GM21515 (cell line): ENCODE results near the gene ABCC3.

Experiments used
- ATAC-seq: cut with Tn5 transposase; IDR thresholded peaks from one replicate; pipeline ENCODE4 v1.9.1; 2021; ENCODE audit not compliant: unreplicated experiment

ABCC3 gene

GRCh38 chr17:50634224-50634914, at the start of gene ABCC3:
ABCC3 (plus strand) TSS chr17:50634881; CDS start chr17:50634937, 56 bp downstream.
- ATAC-seq = no peak

- no peak for ATAC-seq
Measured at GRCh38 chr17:50585346-50585745, 49.3 kb upstream of the ABCC3 start.

- no peak for ATAC-seq
Measured at GRCh38 chr17:50585891-50586290, 48.8 kb upstream of the ABCC3 start.

GRCh38 chr17:50586421-50587247, 48.0 kb upstream of the ABCC3 start:
- no peak for ATAC-seq

- ATAC-seq = no peak
Measured at GRCh38 chr17:50587571-50587970, 47.1 kb upstream of the ABCC3 start.

GRCh38 chr17:50588391-50589049, 46.2 kb upstream of the ABCC3 start:
- ATAC-seq = no peak

GRCh38 chr17:50589095-50589705, 45.5 kb upstream of the ABCC3 start:
- no peak for ATAC-seq

GRCh38 chr17:50590946-50591737, 43.5 kb upstream of the ABCC3 start:
- no peak for ATAC-seq

GRCh38 chr17:50593321-50593720, 41.4 kb upstream of the ABCC3 start:
- no peak for ATAC-seq

- ATAC-seq = no peak
Measured at GRCh38 chr17:50594128-50594823, 40.4 kb upstream of the ABCC3 start.

- no peak for ATAC-seq
Measured at GRCh38 chr17:50594892-50595291, 39.8 kb upstream of the ABCC3 start.

- ATAC-seq = no peak
Measured at GRCh38 chr17:50596191-50597037, 38.3 kb upstream of the ABCC3 start.

GRCh38 chr17:50598487-50598886, 36.2 kb upstream of the ABCC3 start:
- ATAC-seq = no peak

- no peak for ATAC-seq
Measured at GRCh38 chr17:50599606-50600005, 35.1 kb upstream of the ABCC3 start.

GRCh38 chr17:50601823-50602375, 32.8 kb upstream of the ABCC3 start:
- no peak for ATAC-seq

- ATAC-seq = no peak
Measured at GRCh38 chr17:50602836-50603235, 31.8 kb upstream of the ABCC3 start.

- ATAC-seq = no peak
Measured at GRCh38 chr17:50603340-50603739, 31.3 kb upstream of the ABCC3 start.

GRCh38 chr17:50604513-50604912, 30.2 kb upstream of the ABCC3 start:
- ATAC-seq = no peak

GRCh38 chr17:50605429-50605828, 29.3 kb upstream of the ABCC3 start:
- ATAC-seq = no peak
